ENCODE results near the gene ARHGAP24.

GRCh38 chr4:86026720-86027119 lies 551.8 kb downstream of the ARHGAP24 start:
- TF ChIP-seq CTCF (IDR thresholded peaks at IDR 0.05; ENCODE audit: insufficient read depth, low read length, poor library complexity, severe bottlenecking) (no peak), EZH2phosphoT487 (conservative IDR thresholded peaks at IDR 0.05; ENCODE audit: low read length) (no peak)
